ENCODE measurements around the gene GSX1.

GRCh38 chr13:27765650-27766049 lies 26.6 kb upstream of the GSX1 start:
- TF ChIP-seq RAD21 (IDR thresholded peaks at IDR 0.05) (no peak), CTCF (IDR thresholded peaks at IDR 0.05; ENCODE audit: low read depth, low read length, missing input control) (no peak), YY1 (IDR thresholded peaks at IDR 0.05) (no peak), RXRA (IDR thresholded peaks at IDR 0.05) (no peak), EGR1 (IDR thresholded peaks at IDR 0.05; ENCODE audit: low read depth in 2 of 2) (no peak), MAX (IDR thresholded peaks at IDR 0.05) (no peak), REST (IDR thresholded peaks at IDR 0.05) (no peak), JUND (IDR thresholded peaks at IDR 0.05) (no peak), ZBTB33 (IDR thresholded peaks at IDR 0.05) (no peak), SP1 (IDR thresholded peaks at IDR 0.05) (no peak), TAF1 (conservative IDR thresholded peaks at IDR 0.05) (no peak), ATF3 (IDR thresholded peaks at IDR 0.05) (no peak), GABPA (IDR thresholded peaks at IDR 0.05 in 1 of 2, conservative IDR thresholded peaks at IDR 0.05 in 1 of 2) (no peak), FOXA1 (IDR thresholded peaks at IDR 0.05) (no peak)

Measured in liver (tissue), 3 donors.